T-helper 2 cell (primary cell): ENCODE results near the gene PDLIM5.
"Not testable (repeated sequence)": the region's sequence is repeated elsewhere in the genome, so short reads cannot be mapped to it uniquely, and the experiment has no call there.

Experiments used
- DNase-seq, 5 experiments: peaks; one replicate each; pipeline versions ENCODE4 v3.0.0 to v3.0.0-alpha.2; 2012 to 2022
- total RNA-seq, 2 donors: gene quantifications; one replicate each; lab custom pipeline; 2026; lab: John Stamatoyannopoulos, UW

PDLIM5 gene
- total RNA-seq = 20.9 to 33.9 reads per million in 2 donors

- DNase-seq = peak; percentile 79 to 93 (median 82)
Measured at GRCh38 chr4:94451695-94452475, at the start of gene PDLIM5. TSS of gene PDLIM5 (plus strand) at chr4:94451942. CDS start at chr4:94455289, 3,347 bp downstream.

GRCh38 chr4:94402439-94402838 is 49.3 kb upstream of the PDLIM5 start:
- DNase-seq = not testable (repeated sequence)

GRCh38 chr4:94403751-94404150 is 48.0 kb upstream of the PDLIM5 start:
- DNase-seq = no peak

- DNase-seq = peak in 4 of 5 experiments; percentile 24 to 77 (median 24)
Measured at GRCh38 chr4:94406668-94407437, 44.9 kb upstream of the PDLIM5 start.

- no peak for DNase-seq
Measured at GRCh38 chr4:94407846-94408245, 43.9 kb upstream of the PDLIM5 start.

GRCh38 chr4:94408549-94409374 is 43.0 kb upstream of the PDLIM5 start:
- no peak for DNase-seq

GRCh38 chr4:94409375-94409679 is 42.4 kb upstream of the PDLIM5 start:
- DNase-seq = no peak

GRCh38 chr4:94409962-94410361 is 41.8 kb upstream of the PDLIM5 start:
- DNase-seq = no peak

GRCh38 chr4:94410678-94411206 is 41.0 kb upstream of the PDLIM5 start:
- no peak for DNase-seq

GRCh38 chr4:94411296-94411695 is 40.4 kb upstream of the PDLIM5 start:
- no peak for DNase-seq

- DNase-seq = no peak
Measured at GRCh38 chr4:94412019-94412657, 39.6 kb upstream of the PDLIM5 start.

GRCh38 chr4:94412658-94413038 is 39.1 kb upstream of the PDLIM5 start:
- DNase-seq = no peak

- no peak for DNase-seq
Measured at GRCh38 chr4:94413085-94413840, 38.5 kb upstream of the PDLIM5 start.

- DNase-seq = no peak
Measured at GRCh38 chr4:94414907-94415306, 36.8 kb upstream of the PDLIM5 start.

GRCh38 chr4:94415448-94415847 is 36.3 kb upstream of the PDLIM5 start:
- DNase-seq = no peak

GRCh38 chr4:94416335-94416734 is 35.4 kb upstream of the PDLIM5 start:
- DNase-seq = no peak

GRCh38 chr4:94416981-94417380 is 34.8 kb upstream of the PDLIM5 start:
- no peak for DNase-seq

GRCh38 chr4:94419549-94419948 is 32.2 kb upstream of the PDLIM5 start:
- DNase-seq = no peak

GRCh38 chr4:94419956-94420355 is 31.8 kb upstream of the PDLIM5 start:
- DNase-seq = no peak

GRCh38 chr4:94420356-94420755 is 31.4 kb upstream of the PDLIM5 start:
- DNase-seq = no peak

GRCh38 chr4:94426783-94427182 is 25.0 kb upstream of the PDLIM5 start:
- DNase-seq = no peak

- no peak for DNase-seq
Measured at GRCh38 chr4:94428884-94429283, 22.9 kb upstream of the PDLIM5 start.
